GM12872 (cell line): ENCODE data around the gene LEFTY1.

Source experiments
- TF ChIP-seq, protein P1 (sequence below): IDR thresholded peaks from 3 replicates; pipeline ENCODE4 v1.5.1; 2011; ENCODE audit warnings: low read depth, mild to moderate bottlenecking, low read length, moderate library complexity; ENCODE audit not compliant: insufficient read depth

Gene LEFTY1

GRCh38 chr1:225883616-225884265 lies 5.2 kb downstream of the LEFTY1 start:
- TF ChIP-seq, protein P1, sequence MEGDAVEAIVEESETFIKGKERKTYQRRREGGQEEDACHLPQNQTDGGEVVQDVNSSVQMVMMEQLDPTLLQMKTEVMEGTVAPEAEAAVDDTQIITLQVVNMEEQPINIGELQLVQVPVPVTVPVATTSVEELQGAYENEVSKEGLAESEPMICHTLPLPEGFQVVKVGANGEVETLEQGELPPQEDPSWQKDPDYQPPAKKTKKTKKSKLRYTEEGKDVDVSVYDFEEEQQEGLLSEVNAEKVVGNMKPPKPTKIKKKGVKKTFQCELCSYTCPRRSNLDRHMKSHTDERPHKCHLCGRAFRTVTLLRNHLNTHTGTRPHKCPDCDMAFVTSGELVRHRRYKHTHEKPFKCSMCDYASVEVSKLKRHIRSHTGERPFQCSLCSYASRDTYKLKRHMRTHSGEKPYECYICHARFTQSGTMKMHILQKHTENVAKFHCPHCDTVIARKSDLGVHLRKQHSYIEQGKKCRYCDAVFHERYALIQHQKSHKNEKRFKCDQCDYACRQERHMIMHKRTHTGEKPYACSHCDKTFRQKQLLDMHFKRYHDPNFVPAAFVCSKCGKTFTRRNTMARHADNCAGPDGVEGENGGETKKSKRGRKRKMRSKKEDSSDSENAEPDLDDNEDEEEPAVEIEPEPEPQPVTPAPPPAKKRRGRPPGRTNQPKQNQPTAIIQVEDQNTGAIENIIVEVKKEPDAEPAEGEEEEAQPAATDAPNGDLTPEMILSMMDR = no peak

GRCh38 chr1:225882694-225883615 lies 6.0 kb downstream of the LEFTY1 start:
- TF ChIP-seq, protein P1 = no peak

DNA sequence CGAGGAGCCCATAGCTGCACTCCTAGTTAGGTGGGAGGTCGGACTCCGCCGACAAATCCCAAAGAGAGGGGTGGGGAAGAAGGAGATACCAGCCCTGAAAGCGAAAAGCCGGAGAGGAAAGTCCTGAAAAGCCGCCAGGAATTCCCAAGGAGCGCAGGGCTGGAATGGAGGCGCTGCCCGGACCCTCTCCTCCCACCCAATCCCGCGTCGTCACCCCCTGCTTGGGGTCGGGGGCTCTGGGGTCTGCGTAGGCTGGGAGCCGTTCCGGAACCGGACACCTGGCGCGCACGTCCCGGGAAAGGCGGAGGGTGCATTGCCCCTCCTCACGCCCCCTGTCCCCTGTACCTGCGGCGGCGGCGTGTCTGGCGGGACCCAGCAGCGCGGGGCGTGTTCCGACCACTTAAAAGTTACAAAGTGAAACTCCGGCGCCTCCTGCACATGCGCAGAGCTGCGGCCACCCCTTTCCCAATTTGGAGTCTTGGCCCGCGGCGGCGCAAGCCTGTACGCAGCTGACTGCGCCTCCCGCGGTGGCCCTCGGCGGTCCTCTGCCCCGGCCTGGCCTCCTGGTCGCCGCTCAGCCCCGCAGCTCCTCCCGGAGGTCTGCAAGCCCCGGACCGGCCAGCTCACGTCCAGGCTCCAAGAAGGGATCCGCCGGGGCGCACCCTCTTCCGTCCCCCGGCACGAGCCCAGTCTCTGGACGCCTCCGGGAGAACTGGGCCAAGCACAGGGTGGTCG lies 6.8 kb downstream of the LEFTY1 start, which contains the start of gene TMEM63A:
TSS of gene TMEM63A (minus strand) at position 422 of the 735 bp plus-strand sequence. CDS start 4,800 bp downstream, outside the sequence.
- TF ChIP-seq, protein P1 = peak; percentile 37; the same call in 2 of the 3 replicates

- TF ChIP-seq, protein P1 = no peak
These were observed 7.6 kb downstream of the LEFTY1 start for GRCh38 chr1:225881081-225881958.

DNA sequence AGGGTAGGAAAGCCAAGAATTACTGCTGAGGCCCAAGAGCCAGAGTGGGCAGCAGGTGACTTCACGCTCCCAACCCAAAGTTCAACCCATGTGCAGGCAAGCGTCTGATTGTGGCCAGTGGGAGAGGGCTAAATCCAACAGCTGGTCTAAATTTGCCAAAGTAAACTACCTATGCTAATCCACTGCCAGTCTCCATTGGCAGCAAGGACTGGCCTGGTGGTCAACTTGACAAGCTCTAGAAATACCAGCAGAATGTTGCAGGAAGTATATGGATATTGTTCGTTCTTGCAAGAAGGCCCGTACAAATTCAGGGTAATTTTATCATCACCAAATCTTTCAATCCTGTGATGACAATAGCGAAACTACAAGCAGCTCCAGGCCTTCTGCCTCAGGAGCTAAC lies 8.3 kb downstream of the LEFTY1 start:
- TF ChIP-seq, protein P1 = no peak

DNA sequence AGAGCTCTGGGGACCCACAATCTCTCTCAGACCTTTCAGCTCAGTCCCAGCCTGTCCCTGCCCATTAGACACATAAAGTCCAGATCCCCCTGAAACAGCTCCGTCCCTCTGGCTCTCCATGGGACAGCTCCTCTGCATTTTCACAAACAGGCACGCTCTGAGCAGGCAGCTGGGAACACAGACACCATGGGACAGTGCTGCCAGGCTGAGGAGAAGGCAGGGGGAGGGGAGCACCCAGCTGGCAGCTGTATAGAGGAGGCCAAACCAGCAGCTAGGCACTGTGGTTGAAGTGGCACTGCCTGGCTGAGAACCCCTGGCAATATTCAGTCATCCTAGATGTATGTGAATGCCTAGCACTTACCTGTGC lies 8.7 kb downstream of the LEFTY1 start:
- TF ChIP-seq, protein P1 = no peak
